GM19351 (cell line): ENCODE measurements around the gene ZNF438.
"Not testable (repeated sequence)": the region's sequence is repeated elsewhere in the genome, so short reads cannot be mapped to it uniquely, and the experiment has no call there.

Source experiments
- ATAC-seq: cut with Tn5 transposase; IDR thresholded peaks from one replicate; pipeline ENCODE4 v1.9.1; 2021; ENCODE audit warnings: mild to moderate bottlenecking, moderate library complexity; ENCODE audit not compliant: unreplicated experiment

Gene ZNF438

GRCh38 chr10:31042670-31043069 lies 11.0 kb upstream of the ZNF438 start:
- ATAC-seq, result no peak

DNA sequence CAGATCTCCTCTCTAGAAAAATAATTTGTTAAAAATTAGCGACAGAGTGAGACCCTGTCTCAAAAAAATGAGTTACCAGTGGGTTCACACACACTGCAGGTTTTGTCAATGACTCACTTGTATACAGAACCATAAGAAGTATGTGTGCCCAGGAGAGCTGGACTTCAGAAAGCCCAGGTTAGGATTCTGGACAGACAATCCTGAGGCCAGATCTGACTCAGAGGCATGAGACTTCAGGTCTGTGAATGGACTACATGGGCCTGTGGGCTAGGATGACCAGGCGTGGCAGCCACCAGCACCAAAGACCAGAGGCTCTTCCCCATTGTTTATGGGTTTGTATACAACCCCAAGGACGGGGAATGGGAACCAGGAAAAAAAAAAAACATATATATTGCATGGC lies 9.3 kb upstream of the ZNF438 start:
- no peak for ATAC-seq

GRCh38 chr10:31039006-31039405 lies 7.3 kb upstream of the ZNF438 start:
- ATAC-seq, result not testable (repeated sequence)

- no peak for ATAC-seq
Observed at GRCh38 chr10:31037749-31038148, 6.1 kb upstream of the ZNF438 start.

DNA sequence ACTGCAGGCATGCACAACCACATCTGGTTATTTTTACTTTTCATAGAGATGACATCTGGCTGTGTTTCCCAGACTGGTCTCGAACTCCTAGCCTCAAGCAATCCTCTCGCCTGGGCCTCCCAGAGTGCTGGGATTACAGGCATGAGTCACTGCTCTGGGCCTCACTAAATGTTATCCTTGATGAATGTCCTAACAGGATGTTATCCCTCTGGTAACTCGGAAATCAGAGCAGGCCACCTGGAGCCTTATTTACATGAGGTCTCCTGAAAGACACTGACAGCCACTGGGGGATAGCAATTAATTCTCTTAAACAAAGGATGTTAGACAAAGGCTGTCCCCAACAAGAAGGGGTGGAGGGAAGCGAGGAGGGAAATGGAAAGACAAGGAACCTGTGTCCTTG lies 4.5 kb upstream of the ZNF438 start:
- no peak for ATAC-seq

GRCh38 chr10:31035266-31035798 lies 3.7 kb upstream of the ZNF438 start:
- ATAC-seq, result no peak

DNA sequence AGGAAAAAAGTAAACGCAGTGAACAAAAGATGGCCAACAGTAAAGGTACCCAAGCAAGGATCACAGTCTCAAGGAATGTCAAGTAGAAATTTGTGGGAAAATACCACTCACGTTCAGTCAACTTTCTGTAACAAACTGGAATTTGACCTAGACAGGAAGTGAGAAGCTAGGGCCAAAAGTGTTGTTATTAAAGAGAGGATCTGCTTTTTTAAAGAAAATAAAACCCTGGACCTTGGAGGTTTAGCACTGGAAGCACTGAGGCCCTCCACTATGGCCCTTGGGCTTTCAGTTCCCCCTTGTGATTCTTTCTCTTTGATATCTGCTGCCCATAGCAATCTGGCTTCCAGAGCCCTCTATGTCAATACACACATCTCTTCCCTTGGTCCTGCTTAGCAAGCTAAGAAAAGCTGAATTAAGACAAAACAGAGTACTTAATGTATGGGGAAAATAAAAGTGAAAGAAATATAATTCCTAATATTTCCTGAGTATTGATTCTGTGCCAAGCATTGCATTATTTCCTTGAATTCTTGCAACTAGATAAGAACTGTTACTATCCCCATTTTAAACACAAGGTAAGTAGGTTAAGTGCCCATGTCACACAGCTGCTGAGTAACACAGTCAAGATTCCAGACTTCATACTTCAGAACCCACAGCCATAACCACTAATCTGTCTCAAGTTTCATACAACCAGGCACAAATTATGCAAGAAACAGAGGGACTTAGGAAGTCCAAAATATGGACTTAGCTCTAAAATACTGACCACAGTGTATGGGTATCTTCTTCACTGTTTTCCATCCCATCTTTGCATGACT lies 2.6 kb upstream of the ZNF438 start:
- ATAC-seq, result no peak

DNA sequence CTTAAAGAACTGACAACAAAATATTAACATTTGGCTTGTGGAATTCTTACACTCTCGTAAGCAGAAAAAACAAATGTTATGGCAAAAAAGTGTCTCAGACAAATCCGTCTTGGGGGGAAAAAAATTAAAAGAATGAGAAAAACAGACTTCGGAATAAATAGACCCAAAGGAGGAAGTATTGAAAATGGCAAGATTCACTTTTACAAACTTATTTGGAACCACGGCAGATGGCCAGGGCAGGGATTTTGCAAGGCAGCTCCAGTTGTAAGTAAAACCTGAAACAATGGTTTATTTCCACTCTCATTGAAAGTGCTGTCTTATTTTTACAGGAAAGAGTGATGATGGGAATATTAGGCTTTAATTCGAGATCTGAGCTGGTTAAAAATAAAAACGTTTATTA lies 1.5 kb upstream of the ZNF438 start:
- ATAC-seq, result no peak

DNA sequence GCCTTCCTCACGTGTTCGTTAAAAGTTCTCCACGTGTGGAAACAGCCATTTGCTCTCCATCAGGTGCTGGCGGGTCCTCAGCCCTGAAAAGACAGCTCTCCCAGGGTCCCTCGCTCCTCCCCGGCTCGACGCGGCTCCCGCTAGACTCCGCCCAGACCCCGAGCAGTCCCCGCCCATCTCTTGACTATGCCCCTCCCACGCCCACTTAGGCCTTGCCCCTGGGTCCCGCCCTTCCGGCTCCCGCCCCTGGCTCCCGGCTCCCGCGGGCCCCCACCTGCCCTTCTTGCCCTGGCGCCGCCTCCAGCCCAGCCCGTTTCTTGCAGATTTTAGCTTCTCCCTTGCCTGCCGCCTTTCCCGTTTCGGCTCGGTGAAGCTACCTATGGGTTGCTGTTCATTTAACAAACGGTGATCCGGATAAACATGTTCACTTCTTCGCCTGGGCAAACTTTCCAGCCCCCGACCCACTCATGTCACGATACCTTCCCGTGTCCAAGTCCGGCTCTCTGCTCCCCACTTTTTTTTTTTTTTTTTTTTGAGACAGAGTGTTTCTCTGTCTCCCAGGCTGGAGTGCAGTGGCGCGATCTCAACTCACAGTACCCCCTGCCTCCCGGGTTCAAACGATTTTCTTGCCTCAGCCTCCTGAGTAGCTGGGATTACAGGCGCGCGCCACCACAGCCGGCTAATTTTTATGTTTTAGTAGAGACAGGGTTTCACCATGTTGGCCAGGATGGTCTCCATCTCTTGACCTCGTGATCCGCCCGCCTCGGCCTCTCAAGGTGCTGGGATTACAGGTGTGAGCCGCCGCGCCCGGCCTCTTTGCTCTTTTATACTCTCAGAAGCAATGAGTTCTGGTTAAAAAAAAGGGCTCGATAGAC lies 830 bp upstream of the ZNF438 start:
- ATAC-seq, result peak; percentile 79

- no peak for ATAC-seq
Observed at GRCh38 chr10:31031205-31031557, 484 bp downstream of the ZNF438 start.

GRCh38 chr10:31030800-31031199 lies 865 bp downstream of the ZNF438 start:
- no peak for ATAC-seq

DNA sequence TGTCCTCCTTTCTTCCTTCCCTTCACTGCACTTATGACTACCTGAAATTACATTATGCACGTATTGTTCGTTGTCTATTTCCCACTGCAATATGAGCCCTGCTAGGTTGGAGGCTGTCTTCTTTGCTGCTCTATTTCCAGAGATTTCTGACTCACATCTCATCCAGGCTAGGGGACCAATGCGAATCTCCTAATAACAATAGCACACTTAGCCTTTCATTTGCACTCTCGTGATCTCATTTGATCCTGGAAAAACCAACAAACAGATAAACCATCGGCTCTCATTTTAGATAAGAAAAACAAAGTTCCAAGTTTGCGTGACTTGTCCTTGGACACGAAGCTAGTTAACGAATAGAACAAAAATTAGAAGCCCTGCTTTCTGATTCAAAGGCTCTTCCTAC lies 1.4 kb downstream of the ZNF438 start:
- ATAC-seq, result no peak

GRCh38 chr10:31028081-31028480 lies 3.6 kb downstream of the ZNF438 start:
- no peak for ATAC-seq

GRCh38 chr10:31026279-31026678 lies 5.4 kb downstream of the ZNF438 start:
- not testable (repeated sequence) for ATAC-seq

DNA sequence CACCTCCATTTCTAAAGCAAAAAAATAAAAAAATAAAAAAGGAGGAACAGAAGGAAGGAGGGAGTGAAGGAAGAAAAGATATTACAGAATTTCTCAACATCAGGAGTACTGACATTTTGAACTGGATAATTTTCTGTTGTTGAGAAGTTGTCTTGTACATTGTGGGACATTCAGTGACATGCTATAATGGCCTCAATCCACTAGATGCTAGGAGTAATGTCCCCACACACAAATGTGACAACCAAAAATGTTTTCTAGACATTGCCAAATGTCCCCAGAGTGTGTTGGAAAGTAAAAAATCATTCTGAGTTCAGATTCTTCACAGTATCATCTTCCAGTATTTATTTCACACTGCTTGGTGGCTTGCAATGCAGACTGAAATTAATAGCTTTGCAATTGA lies 6.5 kb downstream of the ZNF438 start:
- no peak for ATAC-seq

- ATAC-seq, result no peak
Observed at GRCh38 chr10:31023558-31023957, 8.1 kb downstream of the ZNF438 start.

- ATAC-seq, result no peak
Observed at GRCh38 chr10:31020209-31020608, 11.5 kb downstream of the ZNF438 start.

DNA sequence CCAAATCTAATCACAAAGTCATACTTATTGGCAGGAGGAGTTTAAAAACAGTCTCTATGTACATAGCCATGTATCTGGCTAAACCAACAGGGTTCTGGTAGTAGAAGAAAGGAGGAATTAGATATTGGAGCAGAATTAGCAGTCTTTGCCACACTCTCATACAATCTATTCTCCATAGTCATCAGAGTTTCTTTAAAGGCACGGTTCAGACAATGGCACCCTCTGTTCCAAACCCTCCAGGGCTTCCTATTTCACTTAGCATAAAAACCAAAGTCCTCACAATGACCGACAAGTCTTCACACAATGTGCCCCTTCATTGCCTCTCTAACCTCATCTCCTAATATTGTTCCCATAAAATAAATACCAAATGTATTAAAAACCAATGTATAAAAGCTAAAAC lies 12.7 kb downstream of the ZNF438 start:
- ATAC-seq, result no peak

DNA sequence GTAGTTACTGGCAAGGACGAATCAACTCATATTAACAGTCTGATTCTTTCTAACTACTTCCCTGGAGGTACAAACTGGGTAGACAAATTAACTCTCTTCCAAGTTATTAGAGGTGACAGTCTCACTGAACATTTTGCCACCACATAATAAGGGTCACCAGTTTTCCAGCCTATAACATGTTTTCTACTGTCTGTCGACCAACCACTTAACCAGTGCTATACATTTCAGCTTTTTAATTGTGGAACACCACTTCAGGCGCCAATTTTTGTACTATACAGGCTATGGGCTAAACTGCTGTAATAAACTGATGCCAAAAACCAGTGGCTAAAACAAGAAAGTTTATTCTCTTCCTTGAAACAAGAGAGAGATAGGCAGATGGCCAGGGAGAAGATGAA lies 13.3 kb downstream of the ZNF438 start:
- ATAC-seq, result no peak

GRCh38 chr10:31017534-31018355 lies 13.9 kb downstream of the ZNF438 start:
- no peak for ATAC-seq
